Kidney (tissue), 14 donors: ENCODE results near the gene MRPL49. TPM values are rescaled to one million over a fixed set of nuclear protein-coding genes. Genes with fewer than 3 reads are reported as not detected.

Experiments
- DNase-seq, 5 donors: peaks; one replicate each; pipeline ENCODE4 v3.0.0-alpha.2; 2013 to 2020
- FAIRE-seq: peaks from 2 replicates; lab custom pipeline; 2012; peaks lifted over from hg19 to GRCh38; lab: Jason Lieb, UNC
- H3K27ac ChIP-seq, 2 donors: one replicate each; pipeline ENCODE4 v1.7.0; 2013; ENCODE audit warnings: low read depth in 2 of 2, low read length in 2 of 2, inconsistent platforms in 1 of 2
- H3K27me3 ChIP-seq: one replicate; pipeline ENCODE4 v1.7.1; 2013; ENCODE audit warnings: low read length, inconsistent platforms; ENCODE audit not compliant: control insufficient read depth, insufficient read depth
- H3K36me3 ChIP-seq, 3 donors: one replicate each; pipeline versions ENCODE4 v1.7.0 to v1.7.1; 2013; ENCODE audit warnings: low read length in 3 of 3, control low read depth in 1 of 3, inconsistent platforms in 1 of 3; ENCODE audit not compliant: insufficient read depth in 3 of 3, control insufficient read depth in 2 of 3
- H3K4me1 ChIP-seq, 3 donors: one replicate each; pipeline versions ENCODE4 v1.7.0 to v1.7.1; 2013; ENCODE audit warnings: low read length in 3 of 3, inconsistent platforms in 1 of 3, low read depth in 1 of 3; ENCODE audit not compliant: control insufficient read depth in 2 of 3, insufficient read depth in 2 of 3
- H3K4me3 ChIP-seq, 3 donors: one replicate each; pipeline versions ENCODE4 v1.7.0 to v1.8.1; 2013; ENCODE audit warnings: low read length in 3 of 3, control low read depth in 1 of 3, inconsistent platforms in 1 of 3
- H3K9ac ChIP-seq, 3 donors: one replicate each; pipeline versions ENCODE4 v1.7.0 to v1.7.1; 2013; ENCODE audit warnings: low read length in 3 of 3, control low read depth in 1 of 3, inconsistent platforms in 1 of 3
- H3K9me3 ChIP-seq, 3 donors: one replicate each; pipeline versions ENCODE4 v1.7.0 to v1.7.1; 2013; ENCODE audit warnings: low read length in 3 of 3, control low read depth in 1 of 3, inconsistent platforms in 1 of 3; ENCODE audit not compliant: control insufficient read depth in 2 of 3, insufficient read depth in 1 of 3
- intact Hi-C: fragments of 100-400 bp; cut with DNase I; formaldehyde crosslinking; loops from one replicate; pipeline ENCODE4 v1.11.1; 2022
- polyA plus RNA-seq: library from polyadenylated mRNA; stranded (reverse); fragments of 350-450 nt; fragmentation: Illumina TruSeq; extraction: RNeasy Lipid Tissue Mini Kit (QIAGEN cat#74804); gene quantifications from one replicate; pipeline ENCODE4 v1.2.3, GENCODE V29; 2014; ENCODE audit warnings: low read depth, low replicate concordance; ENCODE audit not compliant: insufficient read depth
- total RNA-seq: library from RNA; stranded (reverse); fragmentation: NEBNext Ultra II Directional; extraction: Animal tissue kit (Norgen Biotek cat#: 25700); gene quantifications from one replicate; pipeline ENCODE4 v1.2.1, GENCODE V29; 2021
- TF ChIP-seq, protein P1 (sequence below): IDR thresholded peaks from 3 replicates; pipeline ENCODE4 v1.5.1; 2012; ENCODE audit warnings: mild to moderate bottlenecking, moderate library complexity, borderline replicate concordance; ENCODE audit not compliant: insufficient read depth; ENCODE audit errors: extremely low read depth
- donor health status: control.
- donor health status: control.
- donor health status: control.
- donor health status: control.
- donor health status: control.
- donor health status: DM: yes; HTN: yes; CAD: no.
- donor health status: Normal renal cell carcinoma (clear cell type).

Gene MRPL49
- total and polyA plus RNA-seq, 2 donors from 2014 or later: 53.3 to 76.7 TPM

DNA sequence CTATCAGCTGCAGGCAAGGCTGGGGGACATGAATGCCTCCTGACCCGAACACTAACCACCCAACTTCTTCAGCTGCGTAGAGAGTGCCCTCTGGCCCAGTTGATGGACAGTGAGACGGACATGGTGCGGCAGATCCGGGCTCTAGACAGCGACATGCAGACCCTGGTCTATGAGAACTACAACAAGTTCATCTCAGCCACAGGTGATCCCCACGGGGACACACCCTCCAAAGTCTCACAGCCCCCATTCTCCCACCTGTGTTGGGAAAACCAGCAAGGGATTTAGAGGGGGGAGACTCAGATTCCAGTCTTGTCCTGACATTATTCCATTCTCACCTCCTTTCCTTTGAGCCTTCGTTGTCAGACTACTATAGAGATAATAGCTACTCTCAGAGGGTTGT, 25.2 kb upstream of the MRPL49 start:
- Histone ChIP-seq H3K4me3 (peak overlapping the region; percentile 87 to 94 (median 94)), H3K9me3 (no peaks in the 10 kb centered on the region), H3K27me3 (no peaks in the 10 kb centered on the region), H3K4me1 (peaks cover 0 to 8% (median 7%) of the 10 kb centered on the region in 3 donors), H3K9ac (peak overlapping the region in 2 of 3 donors; percentile 67 to 68), H3K27ac (no peak overlapping the region), H3K36me3 (no peaks in the 10 kb centered on the region)
- intact Hi-C loops: no loop called here
- DNase-seq: no peak
- no peak for FAIRE-seq
- TF ChIP-seq, protein P1, sequence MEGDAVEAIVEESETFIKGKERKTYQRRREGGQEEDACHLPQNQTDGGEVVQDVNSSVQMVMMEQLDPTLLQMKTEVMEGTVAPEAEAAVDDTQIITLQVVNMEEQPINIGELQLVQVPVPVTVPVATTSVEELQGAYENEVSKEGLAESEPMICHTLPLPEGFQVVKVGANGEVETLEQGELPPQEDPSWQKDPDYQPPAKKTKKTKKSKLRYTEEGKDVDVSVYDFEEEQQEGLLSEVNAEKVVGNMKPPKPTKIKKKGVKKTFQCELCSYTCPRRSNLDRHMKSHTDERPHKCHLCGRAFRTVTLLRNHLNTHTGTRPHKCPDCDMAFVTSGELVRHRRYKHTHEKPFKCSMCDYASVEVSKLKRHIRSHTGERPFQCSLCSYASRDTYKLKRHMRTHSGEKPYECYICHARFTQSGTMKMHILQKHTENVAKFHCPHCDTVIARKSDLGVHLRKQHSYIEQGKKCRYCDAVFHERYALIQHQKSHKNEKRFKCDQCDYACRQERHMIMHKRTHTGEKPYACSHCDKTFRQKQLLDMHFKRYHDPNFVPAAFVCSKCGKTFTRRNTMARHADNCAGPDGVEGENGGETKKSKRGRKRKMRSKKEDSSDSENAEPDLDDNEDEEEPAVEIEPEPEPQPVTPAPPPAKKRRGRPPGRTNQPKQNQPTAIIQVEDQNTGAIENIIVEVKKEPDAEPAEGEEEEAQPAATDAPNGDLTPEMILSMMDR: no peak

DNA sequence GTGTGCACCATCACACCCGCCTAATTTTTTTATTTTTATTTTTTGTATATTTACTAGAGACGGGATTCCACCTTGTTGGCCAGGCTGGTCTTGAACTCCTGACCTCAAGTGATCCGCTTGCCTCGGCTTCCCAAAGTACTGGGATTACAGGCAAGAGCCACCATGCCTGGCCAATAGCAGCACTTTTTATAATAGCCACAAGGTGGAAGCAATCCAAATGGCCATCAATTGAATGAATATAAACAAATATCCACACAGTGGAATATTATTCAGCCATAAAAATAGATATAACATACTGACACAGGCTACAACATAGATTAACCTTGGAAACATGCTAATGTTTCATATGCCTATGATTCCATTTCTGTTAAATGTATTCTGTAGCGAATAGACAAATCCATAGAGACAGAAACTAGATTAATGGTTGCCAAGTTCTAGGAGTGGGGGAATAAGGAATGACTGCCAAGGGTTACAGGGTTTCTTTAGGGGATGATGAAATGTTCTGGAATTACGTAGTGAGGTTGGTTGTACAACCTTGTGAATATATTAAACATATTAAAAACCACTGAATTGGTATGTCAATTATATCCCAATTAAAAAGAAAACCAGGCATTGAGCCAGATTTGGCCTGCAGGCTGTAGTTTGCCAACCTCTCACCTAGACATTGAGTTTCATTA, 21.3 kb upstream of the MRPL49 start:
- intact Hi-C loops: no loop called here
- FAIRE-seq: no peak
- TF ChIP-seq, protein P1: no peak

GRCh38 chr11:65102142-65103095, 19.7 kb upstream of the MRPL49 start:
- no peak overlapping the region for H3K4me3 ChIP-seq
- H3K4me1 ChIP-seq: peaks cover 0 to under 1% (median 0%) of the 10 kb centered on the region in 3 donors
- FAIRE-seq (no peak), DNase-seq (peak in 1 of 5 donors; percentile 18)
- no peak overlapping the region for H3K9ac ChIP-seq
- no peak overlapping the region for H3K27ac ChIP-seq
- intact Hi-C loops: no loop called here
- no peaks in the 10 kb centered on the region for H3K9me3 ChIP-seq
- H3K36me3 ChIP-seq: peaks cover 0 to 4% (median 0%) of the 10 kb centered on the region in 3 donors
- H3K27me3 ChIP-seq: no peaks in the 10 kb centered on the region
- TF ChIP-seq, protein P1: no peak

More for the DNA sequence above, 21.3 kb upstream of the MRPL49 start:
- Histone ChIP-seq H3K9me3 (no peaks in the 10 kb centered on the region), H3K9ac (no peak overlapping the region), H3K4me3 (no peak overlapping the region), H3K36me3 (peaks cover 0 to 4% (median 0%) of the 10 kb centered on the region in 3 donors), H3K4me1 (peaks cover 0 to 7% (median 4%) of the 10 kb centered on the region in 3 donors), H3K27ac (no peak overlapping the region), H3K27me3 (no peaks in the 10 kb centered on the region)
- DNase-seq: no peak
